K562 (cell line): ENCODE results near the gene SULT2B1. TPM values are rescaled to one million over a fixed set of nuclear protein-coding genes. Genes with fewer than 3 reads are reported as not detected.

Experiments used
- ATAC-seq: fragments of 200-7000 bp; cut with Tn5 transposase; 3 replicates; pipeline ENCODE4 v1.9.1; 2020; ENCODE audit warnings: moderate library complexity
- BruUV-seq: library from RNA; stranded (reverse); fragments of 400-500 nt; replicated peaks from 2 replicates; lab custom pipeline; 2021; lab: Mats Ljungman, UMichigan
- CTCF ChIA-PET: fragments of 300-600 bp; formaldehyde crosslinking; extraction: SDS; loops from one replicate; lab custom pipeline; 2021; ENCODE audit warnings: low intra/inter-chr PET ratio; lab: Yijun Ruan, JAX
- POLR2A ChIA-PET: fragments of 300-600, 350-650 bp; sonication (Branson Sonifier 250); formaldehyde crosslinking; extraction: SDS; loops from one replicate; lab custom pipeline; 2021; ENCODE audit warnings: antibody characterized with exemption, inconsistent platforms; lab: Yijun Ruan, JAX
- DNase-seq, 4 experiments: peaks; one replicate each; pipeline versions ENCODE4 v3.0.0 to v3.0.0-alpha.2; 2011 to 2018; ENCODE audit warnings: low spot score in 3 of 4, mixed read lengths in 3 of 4; ENCODE audit errors: extremely low read depth in 1 of 4
- FAIRE-seq: peaks from 2 replicates; lab custom pipeline; 2011; peaks lifted over from hg19 to GRCh38; lab: Jason Lieb, UNC
- H2AFZ ChIP-seq: 2 replicates; pipeline ENCODE4 v1.6.0; 2011; ENCODE audit warnings: low read depth, low read length, control low read depth, inconsistent platforms
- H3K27ac ChIP-seq: fragments of 200-600 bp; 3 replicates; pipeline ENCODE4 v1.8.0; 2011; ENCODE audit warnings: low read depth, mild to moderate bottlenecking, control low read depth, inconsistent platforms, low read length, moderate library complexity, mixed read lengths; ENCODE audit errors: extremely low read depth
- H3K27me3 ChIP-seq, 2 experiments: fragments of 300-600 bp in 1 of 2; 2 replicates in 1 of 2; 3 replicates in 1 of 2; pipeline versions ENCODE4 v1.6.0 to v1.8.0; 2011; ENCODE audit warnings: inconsistent platforms in 2 of 2, low read length in 2 of 2, mild to moderate bottlenecking in 1 of 2, mixed read lengths in 1 of 2, moderate library complexity in 1 of 2; ENCODE audit not compliant: control insufficient read depth in 2 of 2, insufficient read depth in 2 of 2
- H3K36me3 ChIP-seq: fragments of 300-600 bp; 3 replicates; pipeline ENCODE4 v1.8.0; 2011; ENCODE audit warnings: mild to moderate bottlenecking, low read length, inconsistent platforms; ENCODE audit not compliant: control insufficient read depth, insufficient read depth
- H3K4me1 ChIP-seq, 2 experiments: fragments of 200-600 bp in 1 of 2; replicated peaks in 1 of 2; 2 replicates in 1 of 2; 3 replicates in 1 of 2; pipeline versions ENCODE4 v1.5.1 to v1.8.0; 2011; ENCODE audit warnings: inconsistent platforms in 2 of 2, low read length in 2 of 2, mild to moderate bottlenecking in 1 of 2, mixed read lengths in 1 of 2, moderate library complexity in 1 of 2; ENCODE audit not compliant: control insufficient read depth in 2 of 2, insufficient read depth in 2 of 2
- H3K4me2 ChIP-seq: 2 replicates; pipeline ENCODE4 v1.6.1; 2011; ENCODE audit warnings: low read length, control low read depth, inconsistent platforms, mixed read lengths; ENCODE audit not compliant: insufficient read depth
- H3K4me3 ChIP-seq: fragments of 200-600 bp; sonication (generic), shearing (Covaris generic); 2 replicates; pipeline ENCODE4 v1.5.1; 2016; ENCODE audit warnings: control low read depth, inconsistent platforms
- H3K79me2 ChIP-seq: fragments of 200-600 bp; 3 replicates; pipeline ENCODE4 v1.8.0; 2011; ENCODE audit warnings: low read length, inconsistent platforms; ENCODE audit not compliant: control insufficient read depth, insufficient read depth
- H3K9ac ChIP-seq, 2 experiments: 2 replicates each; pipeline versions ENCODE4 v1.6.0 to v1.6.1; 2011; ENCODE audit warnings: low read depth in 2 of 2, low read length in 2 of 2, control low read depth in 1 of 2, inconsistent platforms in 1 of 2, mild to moderate bottlenecking in 1 of 2, mixed read lengths in 1 of 2; ENCODE audit not compliant: insufficient read depth in 1 of 2
- H3K9me1 ChIP-seq: one replicate; pipeline ENCODE4 v1.6.0; 2011; ENCODE audit warnings: inconsistent platforms, mild to moderate bottlenecking, low read length, moderate library complexity; ENCODE audit not compliant: control insufficient read depth, insufficient read depth
- H3K9me3 ChIP-seq: replicated peaks from 2 replicates; pipeline ENCODE4 v1.5.1; 2011; ENCODE audit warnings: low read depth, low read length, inconsistent platforms; ENCODE audit not compliant: control insufficient read depth, insufficient read depth
- H4K20me1 ChIP-seq: replicated peaks from 2 replicates; pipeline ENCODE4 v1.6.1; 2011; ENCODE audit warnings: low read length, inconsistent platforms, mixed read lengths; ENCODE audit not compliant: control insufficient read depth, insufficient read depth
- HDAC1 ChIP-seq, 2 experiments: fragments of 450-650 bp; IDR thresholded peaks; 2 replicates each; pipeline ENCODE4 v1.6.1; 2016 to 2017; ENCODE audit warnings: inconsistent platforms in 1 of 2, mild to moderate bottlenecking in 1 of 2, moderate library complexity in 1 of 2
- HDAC2 ChIP-seq: fragments of 450-650 bp; IDR thresholded peaks from 2 replicates; pipeline ENCODE4 v1.6.1; 2016; ENCODE audit warnings: mild to moderate bottlenecking
- KDM1A ChIP-seq, 2 experiments: fragments of 450-650 bp; IDR thresholded peaks; 2 replicates each; pipeline ENCODE4 v1.6.1; 2016; ENCODE audit warnings: mild to moderate bottlenecking in 2 of 2
- KLF10 ChIP-seq: fragments of 250-450 bp; sonication (Bioruptor Pico); IDR thresholded peaks from 2 replicates; pipeline ENCODE4 v1.6.1; 2021; ENCODE audit warnings: matching md5 sums
- RCOR1 ChIP-seq, 2 experiments: IDR thresholded peaks; 2 replicates each; pipeline ENCODE4 v1.6.1; 2012; ENCODE audit warnings: low read depth in 2 of 2, low read length in 2 of 2, borderline replicate concordance in 1 of 2, improper control_type of control experiment in 1 of 2
- WGBS: fragments of 100-300 bp; shearing (Covaris generic); methylation state at CpG from one replicate; pipeline ENCODE4 v1.1.6; 2016; ENCODE audit warnings: low coverage, mixed read lengths; ENCODE audit not compliant: insufficient coverage; ENCODE audit errors: missing lambda C conversion rate; 5-methylcytosine and 5-hydroxymethylcytosine counted together
- in situ Hi-C: fragments of 300-500 bp; cut with MboI; formaldehyde crosslinking; loops from 4 replicates; pipeline ENCODE4 v1.15.0; 2018; ENCODE audit warnings: inconsistent platforms, mixed read lengths
- intact Hi-C: fragments of 100-400 bp; cut with micrococcal nuclease; formaldehyde crosslinking; loops from 2 replicates; pipeline ENCODE4 v1.14.2; 2022
- polyA plus RNA-seq, 8 experiments: library from polyadenylated mRNA; depleted of rRNA in 4 of 8; stranded (reverse) in 5 of 8; unstranded in 3 of 8; fragments of >200 nt; fragmentation: Nextera tagmentation in 2 of 8; fragmentation: Illumina TruSeq in 1 of 8; extraction: Ambion mirVana in 2 of 8; extraction: Trizol in 1 of 8; gene quantifications; 2 replicates each; pipeline versions ENCODE4 v1.2.1 to v1.2.3, GENCODE V29; 2011 to 2014; ENCODE audit warnings: inconsistent platforms in 1 of 8, missing spikeins in 1 of 8
- total RNA-seq, 7 experiments: library from RNA; depleted of rRNA in 6 of 7; stranded (reverse); fragments of >200 nt in 6 of 7; fragmentation: Illumina TruSeq in 2 of 7; extraction: Trizol in 2 of 7; gene quantifications; 2 replicates each; pipeline versions ENCODE4 v1.2.1 to v1.2.3, GENCODE V29; 2011 to 2021; ENCODE audit warnings: low replicate concordance in 1 of 7

Gene SULT2B1
- total and polyA plus RNA-seq, 9 of the 15 experiments (the other 6 are each of a cell fraction or from before 2014, with no cell fraction given), result 0.09 to 0.62 (median 0.22) TPM; not detected in 2

GRCh38 chr19:48569814-48570213 lies 17.8 kb downstream of the SULT2B1 start:
- ChIA-PET CTCF (no interaction called here), POLR2A (no interaction called here)
- H3K9ac ChIP-seq, result no peak overlapping the region; a peak in 1 of 4 replicates
- intact Hi-C loops, result no loop called here
- H3K27ac ChIP-seq, result no peak overlapping the region
- no peaks in the 10 kb centered on the region for H4K20me1 ChIP-seq
- no peaks in the 10 kb centered on the region for H3K79me2 ChIP-seq
- no peaks in the 10 kb centered on the region for H3K9me3 ChIP-seq
- H2AFZ ChIP-seq, result no peak overlapping the region
- no TSS peak for BruUV-seq
- in situ Hi-C loops, result no loop called here
- H3K4me3 ChIP-seq, result no peak overlapping the region
- no peak for FAIRE-seq
- peak; percentile 64; the same call in 1 of the 2 replicates for TF ChIP-seq HDAC2
- peak in 1 of 2 experiments; percentile 93; a peak in 3 of 4 replicates for TF ChIP-seq RCOR1 (IDR thresholded peaks at IDR 0.05; ENCODE audit: borderline replicate concordance in 1 of 2, low read depth in 2 of 2, low read length in 2 of 2)
- peak in 1 of 2 experiments; percentile 78; a peak in 1 of 4 replicates for TF ChIP-seq HDAC1 (IDR thresholded peaks at IDR 0.05)
- no peak for TF ChIP-seq KLF10 (CRISPR knock-in tag)
- TF ChIP-seq KDM1A (IDR thresholded peaks at IDR 0.05), result peak; percentile 92 to 93
- H3K36me3 ChIP-seq, result no peaks in the 10 kb centered on the region
- H3K4me2 ChIP-seq, result no peak overlapping the region
- DNase-seq, result no peak
- ATAC-seq, result no peak
- WGBS, result 41% methylated on average over 11 of the region's 11 CpGs
- no peaks in the 10 kb centered on the region for H3K9me1 ChIP-seq
- no peaks in the 10 kb centered on the region for H3K27me3 ChIP-seq
- H3K4me1 ChIP-seq, result peaks cover 16 to 20% of the 10 kb centered on the region in 2 experiments; a peak in 4 of 5 replicates
